SH-SY5Y (cell line): ENCODE measurements around the gene CAT.

Experiments used
- GATA2 ChIP-seq: IDR thresholded peaks from 2 replicates; pipeline ENCODE4 v1.6.1; 2011; ENCODE audit warnings: mild to moderate bottlenecking, low read depth, low read length
- GATA3 ChIP-seq: IDR thresholded peaks from 2 replicates; pipeline ENCODE4 v1.6.1; 2011; ENCODE audit warnings: low read depth, mild to moderate bottlenecking, low read length, moderate library complexity

- TF ChIP-seq GATA2: no peak
- TF ChIP-seq GATA3: no peak
These were observed 68.4 kb downstream of the CAT start for GRCh38 chr11:34507156-34507555.
